HG03565 (cell line): ENCODE data around the gene ZNF14.
"Not testable (repeated sequence)": the region's sequence is repeated elsewhere in the genome, so short reads cannot be mapped to it uniquely, and the experiment has no call there.

Source experiments
- ATAC-seq: cut with Tn5 transposase; IDR thresholded peaks from one replicate; pipeline ENCODE4 v1.9.1; 2021; ENCODE audit warnings: mild to moderate bottlenecking, moderate library complexity; ENCODE audit not compliant: unreplicated experiment

ZNF14 gene

DNA sequence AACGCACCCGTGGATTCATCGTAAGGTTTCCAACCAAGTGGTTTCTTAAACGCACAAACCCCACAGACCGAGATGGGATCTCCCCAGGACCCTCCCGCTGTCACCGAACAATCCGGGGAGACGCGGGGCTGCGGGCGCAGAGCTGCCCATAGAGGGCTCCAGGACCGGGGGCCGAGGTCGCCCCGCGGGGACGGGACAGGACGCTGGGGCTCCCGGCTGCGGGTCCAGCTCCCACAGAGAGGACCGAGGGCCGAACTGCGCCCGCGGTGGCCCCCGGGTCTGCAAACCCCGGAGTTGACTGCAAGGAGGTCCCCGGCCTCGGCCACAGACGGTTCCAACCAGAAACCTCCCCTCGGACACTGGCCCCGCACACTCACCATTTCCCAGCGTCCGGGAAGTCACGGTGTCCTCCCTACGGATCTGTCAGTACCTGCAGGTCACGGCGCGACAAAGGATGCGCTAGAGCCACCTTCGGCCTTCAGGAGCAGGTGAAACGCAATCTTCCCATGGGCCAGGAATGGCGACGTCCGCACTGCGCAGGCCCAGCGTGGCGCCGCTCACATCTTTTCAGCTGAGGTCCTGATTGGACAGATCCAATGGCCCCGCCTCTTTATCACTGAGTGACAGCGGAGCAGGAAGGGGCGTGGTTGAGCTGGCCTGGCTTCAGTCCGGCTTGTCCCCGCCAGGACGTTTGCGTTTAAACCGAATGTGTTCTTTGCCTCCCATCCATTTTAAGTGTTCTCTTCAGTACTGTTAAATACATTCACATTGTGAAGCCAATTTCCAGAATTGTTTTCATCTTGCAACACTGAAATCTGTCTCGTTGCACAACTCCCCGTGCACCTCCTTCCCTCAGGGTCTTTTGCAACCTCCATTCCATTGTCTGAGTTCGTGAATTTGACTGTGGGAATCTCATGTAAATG is at the start of gene ZNF14:
TSS of gene ZNF14 (minus strand) at position 534 of the 923 bp plus-strand sequence. CDS start at position 380, 154 bp downstream.
- ATAC-seq = peak; percentile 98

DNA sequence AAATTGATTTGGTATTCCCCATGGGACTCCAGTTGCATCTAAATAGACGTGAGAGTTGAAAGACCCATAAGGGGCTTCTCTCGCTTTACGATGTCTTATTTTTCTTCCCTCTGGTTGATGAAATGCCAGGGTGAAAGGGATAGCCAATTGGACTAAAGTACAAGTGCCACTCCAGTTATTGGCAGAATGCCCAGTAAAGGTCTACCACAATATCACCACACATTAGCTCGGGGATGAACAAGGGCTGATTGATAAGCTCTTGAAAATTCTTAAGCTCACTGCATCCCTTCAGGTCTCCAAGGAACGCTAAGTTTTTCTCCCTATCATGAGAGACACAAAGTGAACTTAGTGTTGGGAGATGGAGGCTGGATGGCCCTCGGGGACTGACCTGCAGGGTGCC is 48.9 kb upstream of the ZNF14 start:
- not testable (repeated sequence) for ATAC-seq

DNA sequence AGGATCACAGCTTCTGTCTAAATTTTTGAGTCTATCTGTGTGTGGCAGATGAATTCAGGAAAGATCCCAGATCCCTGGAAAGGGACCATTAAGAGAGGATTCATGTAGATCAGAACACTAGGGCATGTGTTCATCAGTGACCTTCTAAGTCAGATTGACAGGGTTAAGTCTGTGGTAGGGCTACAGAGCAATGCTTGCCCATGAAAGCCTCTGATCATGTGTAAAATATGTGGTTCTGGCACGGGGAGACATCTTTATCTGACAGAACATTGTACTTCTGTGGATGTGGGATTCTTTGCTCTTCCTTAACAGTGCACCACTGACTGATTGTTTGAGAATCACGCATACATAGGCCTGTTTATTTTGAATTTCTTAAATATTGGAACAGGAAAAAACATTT is 45.8 kb upstream of the ZNF14 start:
- ATAC-seq = no peak

DNA sequence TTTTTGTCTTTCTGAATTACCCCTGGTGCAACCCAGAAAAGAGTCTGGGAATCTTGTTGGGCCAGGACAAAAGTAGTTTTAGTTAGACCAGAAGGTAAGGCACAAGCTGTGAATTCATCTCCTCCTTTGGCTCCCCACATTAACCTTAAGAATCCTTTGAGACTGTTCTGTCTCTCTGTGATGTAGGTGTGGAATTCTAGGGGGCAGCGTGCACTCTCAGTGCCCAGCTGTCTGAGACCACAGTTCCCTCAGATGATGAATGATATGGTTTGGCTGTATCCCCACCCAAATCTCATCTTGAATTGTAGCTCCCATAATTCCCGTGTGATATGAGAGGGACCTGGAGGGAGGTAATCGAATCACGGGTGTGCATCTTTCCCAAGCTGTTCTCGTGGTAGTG is 44.8 kb upstream of the ZNF14 start:
- no peak for ATAC-seq

DNA sequence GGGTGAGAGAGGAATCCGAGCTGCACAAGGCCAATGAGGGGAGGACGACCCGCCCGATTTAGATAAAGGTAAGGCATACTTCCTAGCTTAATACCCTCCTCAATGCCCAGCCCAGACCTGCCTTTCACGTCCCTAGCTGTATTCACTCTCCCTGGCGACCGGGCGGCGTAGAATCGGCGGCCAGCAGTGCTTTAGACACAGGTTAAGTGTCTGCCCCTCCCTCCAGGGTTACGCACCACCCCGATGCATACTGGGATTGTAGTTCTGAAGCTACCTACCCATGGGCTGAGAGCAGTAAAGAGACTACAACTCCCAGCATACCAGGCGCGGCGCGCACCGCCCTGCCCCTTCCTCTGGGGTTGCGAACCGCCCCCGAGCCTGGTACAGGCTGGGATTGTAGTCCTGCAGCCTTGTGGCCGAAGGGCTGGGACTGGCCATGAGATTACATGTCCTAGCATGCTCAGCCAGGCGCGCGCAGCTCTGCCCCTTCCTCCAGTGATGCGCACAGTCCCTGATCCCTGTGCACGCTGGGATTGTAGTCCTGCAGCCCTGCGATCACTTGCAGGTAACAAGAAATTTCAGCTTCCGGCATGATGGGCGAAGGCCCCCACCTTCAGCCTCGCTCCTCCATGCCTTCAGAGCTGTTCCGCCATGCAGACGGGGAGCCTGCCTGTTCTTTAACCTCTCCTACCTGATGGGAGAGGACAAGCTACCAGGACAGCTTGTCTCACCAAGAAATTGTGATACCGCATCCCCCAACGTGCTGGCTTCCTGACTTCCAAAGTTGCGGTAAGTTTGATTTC is 43.5 kb upstream of the ZNF14 start:
- ATAC-seq = peak; percentile 97

DNA sequence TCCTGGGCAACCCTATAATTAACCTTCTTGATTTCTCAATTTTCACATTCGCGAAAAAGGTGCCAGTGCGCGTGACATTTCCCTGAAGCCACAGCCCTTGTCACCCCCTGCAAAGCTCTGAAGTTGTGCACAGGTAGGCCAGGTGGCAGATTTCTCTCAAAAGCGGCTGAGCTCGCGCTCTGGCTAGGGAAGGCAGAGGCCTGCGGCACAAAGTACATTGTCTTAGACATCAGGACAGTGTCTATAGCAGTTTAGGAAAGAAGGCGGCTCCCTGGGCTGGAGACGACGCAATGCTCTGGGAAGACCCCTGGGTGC is 42.9 kb upstream of the ZNF14 start:
- peak; percentile 0 for ATAC-seq

DNA sequence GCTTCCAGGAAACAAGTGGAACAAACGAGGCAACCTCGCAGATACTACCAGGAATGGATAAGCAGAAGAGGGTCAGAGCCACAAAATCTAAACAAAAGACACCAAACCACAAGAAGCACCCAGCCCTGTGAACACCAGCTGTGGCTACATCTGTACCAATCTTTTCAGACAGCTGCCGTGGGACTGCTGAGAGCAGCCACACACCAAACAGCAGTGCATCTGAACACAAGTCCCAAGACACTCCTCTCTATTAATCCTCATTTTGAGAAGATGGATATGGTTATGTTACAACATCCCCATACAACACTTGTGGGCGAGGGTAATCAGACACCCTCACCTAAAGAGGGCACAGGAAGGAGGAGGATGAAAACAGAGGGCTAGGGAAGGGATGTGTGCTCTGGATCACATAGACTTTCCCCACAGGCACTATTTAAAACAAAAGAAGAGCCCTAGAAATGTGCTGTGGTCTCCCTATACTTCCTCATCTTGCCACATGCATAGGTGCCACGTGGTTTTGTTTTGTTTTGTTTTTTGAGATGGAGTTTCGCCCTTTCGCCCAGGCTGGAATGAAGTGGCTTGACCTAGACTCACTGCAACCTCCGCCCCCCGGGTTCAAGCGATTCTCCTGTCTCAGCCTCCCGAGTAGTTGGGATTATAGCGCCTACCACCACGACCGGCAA is 41.6 kb upstream of the ZNF14 start:
- no peak for ATAC-seq

DNA sequence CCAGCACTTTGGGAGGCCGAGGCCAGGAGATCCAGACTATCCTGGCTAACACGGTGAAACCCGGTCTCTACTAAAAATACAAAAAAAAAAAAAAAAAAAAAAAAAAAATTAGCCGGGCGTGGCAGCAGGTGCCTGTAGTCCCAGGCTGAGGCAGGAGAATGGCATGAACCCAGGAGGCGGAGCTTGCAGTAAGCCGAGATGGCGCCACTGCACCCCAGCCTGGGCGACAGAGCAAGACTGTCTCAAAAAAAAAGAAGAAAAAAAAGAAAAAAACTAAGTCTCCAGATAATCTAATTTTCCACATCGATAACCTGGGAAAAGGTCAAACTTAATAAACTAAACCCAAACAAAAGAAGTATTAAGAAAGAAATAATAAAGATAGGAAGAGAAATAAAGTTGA is 39.1 kb upstream of the ZNF14 start:
- not testable (repeated sequence) for ATAC-seq

DNA sequence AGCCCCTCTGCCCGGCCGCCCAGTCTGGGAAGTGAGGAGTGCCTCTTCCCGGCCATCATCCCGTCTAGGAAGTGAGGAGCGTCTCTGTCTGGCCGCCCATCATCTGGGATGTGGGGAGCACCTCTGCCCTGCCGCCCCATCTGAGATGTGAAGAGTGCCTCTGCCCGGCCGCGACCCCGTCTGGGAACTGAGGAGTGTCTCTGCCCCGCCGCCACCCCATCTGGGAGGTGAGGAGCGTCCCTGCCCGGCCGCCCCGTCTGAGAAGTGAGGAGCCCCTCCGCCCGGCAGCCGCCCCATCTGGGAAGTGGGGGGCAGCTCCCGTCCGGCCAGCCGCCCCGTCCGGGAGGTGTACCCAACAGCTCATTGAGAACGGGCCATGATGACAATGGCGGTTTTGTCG is 37.1 kb upstream of the ZNF14 start:
- not testable (repeated sequence) for ATAC-seq

DNA sequence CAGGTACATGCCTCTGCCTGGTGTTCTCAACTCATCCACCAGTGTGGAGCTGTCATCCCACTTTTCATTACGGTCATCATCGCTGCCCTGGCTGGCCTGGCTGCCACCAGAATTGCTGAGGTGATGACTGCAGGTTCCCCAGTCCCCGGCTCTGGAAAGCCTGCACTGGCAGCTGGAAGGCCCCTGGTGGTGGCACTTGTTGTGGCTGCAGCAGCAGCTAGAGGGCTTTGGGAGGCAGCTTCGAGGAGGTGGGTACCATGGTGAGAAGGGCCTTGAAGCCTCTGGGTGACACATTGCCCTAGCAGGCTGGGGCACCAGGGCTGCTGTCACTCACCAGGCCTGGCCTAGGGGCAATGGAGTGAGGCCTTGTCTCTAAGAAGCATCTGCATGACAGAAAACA is 25.3 kb upstream of the ZNF14 start:
- ATAC-seq = no peak

DNA sequence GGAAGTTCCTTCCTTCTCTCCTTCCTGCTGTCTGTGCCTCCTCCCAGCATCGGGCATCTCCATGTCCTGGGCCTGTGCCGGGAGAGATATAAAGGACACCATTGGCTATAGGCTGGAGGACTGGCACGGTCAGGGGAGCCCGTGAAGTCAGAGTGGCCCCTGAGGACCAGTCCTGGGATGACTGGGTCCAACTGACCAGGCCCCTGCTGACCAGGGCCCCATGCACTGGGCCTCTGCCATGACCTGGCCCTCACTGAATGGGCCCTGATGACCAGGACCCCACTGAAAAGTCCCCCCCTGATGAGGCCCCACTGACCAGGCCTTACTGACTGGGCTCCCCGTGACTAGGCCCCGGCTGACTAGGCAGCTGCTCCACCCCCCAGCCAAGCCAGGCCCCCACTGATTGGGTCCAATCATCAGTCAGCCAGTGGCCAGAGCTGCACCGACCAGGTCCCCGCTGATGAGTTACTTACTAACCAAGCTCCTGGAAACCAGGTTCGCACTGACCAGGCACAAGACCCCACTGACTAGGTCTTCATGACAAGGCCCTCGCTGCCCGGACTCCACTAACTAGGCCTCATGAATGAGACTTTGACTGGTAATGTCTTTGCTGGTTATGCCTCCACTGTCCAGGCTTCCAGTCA is 20.0 kb upstream of the ZNF14 start:
- ATAC-seq = no peak

DNA sequence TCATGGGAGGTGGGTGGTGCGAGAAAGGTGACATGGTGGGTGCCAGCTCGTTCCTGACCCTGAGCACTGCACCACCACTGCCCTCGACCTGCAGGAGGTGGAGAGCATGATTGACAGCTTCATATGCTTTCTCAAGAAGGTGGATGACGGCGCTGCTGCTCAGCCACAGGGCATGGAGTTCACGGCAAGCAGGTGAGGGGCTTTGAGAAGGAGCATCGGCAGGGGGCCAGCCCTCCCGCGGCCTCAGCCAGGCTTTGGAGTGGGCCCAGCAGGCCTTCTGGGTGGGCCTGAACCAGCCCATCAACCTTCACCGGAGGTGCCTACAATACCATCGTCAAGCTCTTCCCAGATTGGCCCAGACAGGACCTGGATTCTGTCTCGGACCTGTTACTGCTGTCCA is 18.9 kb upstream of the ZNF14 start:
- ATAC-seq = no peak

DNA sequence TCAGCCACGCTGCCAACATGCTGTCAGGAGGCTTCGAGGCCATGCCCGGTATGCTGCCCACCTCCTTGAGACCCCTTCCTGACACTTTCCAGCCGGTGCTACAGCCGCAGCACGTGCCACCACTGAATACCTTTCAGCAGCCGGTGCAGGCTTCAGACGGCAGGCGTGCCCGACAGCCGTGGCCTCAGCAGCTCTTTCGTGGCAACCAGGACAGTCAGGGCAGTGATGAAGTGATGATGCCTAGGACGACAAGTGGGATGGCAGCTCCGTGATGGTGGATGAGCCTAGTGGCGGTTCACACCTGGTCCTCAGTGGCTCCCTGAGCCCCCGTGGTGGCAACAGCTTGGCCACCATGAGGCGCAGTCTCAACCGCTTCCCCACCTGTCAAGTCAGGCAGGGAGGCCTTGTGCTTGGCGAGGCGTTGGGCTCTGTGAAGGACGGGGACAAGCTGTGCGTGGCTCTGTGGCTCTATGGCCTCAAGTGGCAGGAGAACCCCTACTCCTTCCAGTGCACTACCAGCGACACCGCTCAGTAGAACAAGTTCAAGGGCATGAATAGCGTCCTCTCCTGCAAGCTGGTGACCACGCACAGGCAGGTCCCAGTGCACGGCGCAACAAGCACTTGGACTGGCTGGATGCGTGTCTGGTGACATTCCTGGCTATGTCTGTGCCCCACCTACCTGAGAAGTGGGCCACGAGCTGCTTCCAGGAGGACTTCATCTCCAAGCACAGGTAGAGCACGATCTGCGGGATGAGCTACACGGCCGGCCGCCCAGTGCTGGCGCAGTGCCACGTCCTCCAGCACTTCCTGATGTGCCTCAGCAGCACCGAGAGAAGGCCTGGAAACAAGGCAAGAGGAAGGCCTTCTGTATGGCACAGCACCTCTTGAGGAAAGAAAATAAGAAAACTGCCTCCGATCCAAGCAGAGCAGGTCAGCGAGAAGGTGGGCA is 18.2 kb upstream of the ZNF14 start:
- no peak for ATAC-seq

DNA sequence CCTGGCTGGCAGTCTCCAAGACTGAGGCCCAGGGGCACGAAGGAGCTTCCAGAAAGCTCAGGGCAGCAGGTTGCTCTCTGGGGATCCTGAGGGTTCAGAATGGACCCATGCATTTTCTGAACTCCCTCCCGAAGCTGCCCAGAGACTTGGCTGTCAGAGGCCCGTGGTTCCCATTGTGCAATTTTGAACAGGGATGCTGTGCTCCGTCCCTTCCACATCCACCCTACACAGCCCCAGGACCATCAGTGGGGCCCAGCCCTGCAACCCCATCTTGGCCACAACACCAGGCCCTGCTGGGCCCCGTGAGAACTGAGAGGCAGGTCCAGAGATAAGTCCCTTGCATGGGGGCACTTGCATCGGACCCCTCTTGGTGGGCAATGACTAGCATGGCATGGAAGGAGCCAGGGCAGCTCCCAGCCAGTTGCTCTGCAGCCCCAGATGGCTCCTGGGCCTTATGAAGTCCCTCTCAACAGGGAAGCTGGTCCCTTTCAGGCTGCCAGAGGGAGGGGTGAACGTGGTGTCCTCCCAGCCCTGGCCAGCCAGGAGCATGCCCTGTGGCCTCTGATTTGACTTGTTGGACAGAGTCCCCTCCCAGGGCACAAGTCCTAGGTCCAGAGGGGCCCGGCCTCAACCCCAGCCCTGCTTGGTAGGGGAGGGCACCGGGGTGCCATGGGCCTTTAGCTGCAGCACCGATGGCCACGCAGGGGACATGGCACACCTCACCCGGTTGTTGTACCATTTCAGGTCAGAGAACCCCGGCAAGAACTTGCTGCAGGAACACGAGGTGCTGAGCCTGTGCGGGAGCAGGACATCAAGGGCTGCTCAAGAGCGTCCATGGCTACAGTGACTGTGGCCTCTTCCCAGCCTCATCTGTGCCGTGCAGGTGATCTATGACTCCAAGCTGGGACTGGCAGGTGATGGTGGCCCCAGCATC is 17.3 kb upstream of the ZNF14 start:
- ATAC-seq = no peak

DNA sequence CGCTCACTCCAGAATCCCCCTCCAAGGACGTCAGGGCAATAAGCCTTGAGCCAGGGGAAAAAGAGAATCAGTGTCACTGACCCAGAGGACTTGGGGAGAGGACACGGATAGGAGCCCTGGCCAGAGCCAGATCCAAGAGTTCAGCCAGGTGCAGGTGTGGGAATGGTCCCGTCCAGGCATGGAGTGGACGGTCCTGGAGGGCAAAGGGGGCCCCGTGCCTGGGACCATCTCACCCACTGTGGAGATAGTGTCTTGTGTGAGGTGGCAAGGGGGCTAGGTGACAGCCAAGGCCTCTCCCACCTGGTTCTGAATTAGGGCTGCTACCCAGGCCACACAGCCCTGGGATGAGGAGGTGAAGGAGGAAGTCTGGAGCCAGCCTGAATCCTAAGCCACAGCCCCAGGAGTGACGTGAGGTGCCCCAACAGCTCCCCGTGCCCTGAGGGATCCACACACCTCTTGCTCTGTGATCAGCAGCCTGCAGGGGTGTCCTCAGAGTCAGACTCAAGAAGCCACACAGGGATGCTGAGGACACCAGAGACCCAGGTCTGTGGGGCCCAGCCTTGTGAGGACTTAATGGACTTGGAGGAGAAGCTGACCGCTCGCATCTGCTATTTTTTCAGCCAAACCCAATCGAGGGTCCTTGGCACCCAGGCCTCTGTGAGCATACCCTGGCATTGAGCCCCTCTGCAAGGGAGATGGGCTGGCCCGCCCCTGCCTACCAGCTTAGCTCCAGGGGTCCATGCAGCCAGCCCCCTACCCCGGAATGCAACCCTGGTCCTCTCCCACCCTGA is 16.4 kb upstream of the ZNF14 start:
- no peak for ATAC-seq

DNA sequence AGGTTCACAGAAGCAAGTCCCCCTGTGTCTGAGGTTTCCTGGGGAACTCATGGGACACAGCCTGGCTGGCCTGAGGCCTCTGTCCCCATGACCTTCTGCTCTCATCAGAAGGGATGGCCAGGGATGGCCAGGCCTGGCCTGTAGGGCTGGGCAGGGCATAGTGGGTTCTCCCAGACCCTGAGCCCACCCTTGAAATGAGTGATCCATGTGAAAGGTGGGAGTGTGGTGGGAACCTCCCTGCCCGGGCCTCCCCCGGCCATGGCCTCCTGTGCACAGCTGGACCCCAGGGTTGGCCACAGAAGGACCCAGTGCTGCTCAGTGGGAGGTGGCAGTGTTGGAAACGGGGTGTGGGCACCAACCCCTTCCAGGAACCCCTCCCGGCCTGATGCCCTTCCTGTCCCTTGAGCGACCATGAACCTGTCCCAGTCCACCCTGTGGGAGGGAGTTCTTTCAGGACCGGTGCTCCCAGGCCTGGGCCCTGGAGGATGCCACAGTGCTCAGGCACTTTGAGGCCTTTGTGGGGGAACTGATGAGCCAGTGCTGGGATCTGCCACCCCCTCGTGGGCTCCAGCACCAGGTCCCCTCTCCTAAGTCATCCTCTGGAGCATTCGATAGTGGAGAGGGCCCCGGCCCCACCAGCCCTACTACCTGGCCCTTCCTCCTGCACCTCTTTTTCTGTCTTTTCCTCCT is 15.5 kb upstream of the ZNF14 start:
- no peak for ATAC-seq
